Hepatic stellate cell (primary cell): Measurements from ENCODE around the gene CTRB1.
"Not testable (repeated sequence)": the region's sequence is repeated elsewhere in the genome, so short reads cannot be mapped to it uniquely, and the experiment has no call there.

Source experiments
- DNase-seq: peaks from one replicate; pipeline ENCODE4 v3.0.0; 2011; ENCODE audit warnings: low spot score

CTRB1 gene

DNA sequence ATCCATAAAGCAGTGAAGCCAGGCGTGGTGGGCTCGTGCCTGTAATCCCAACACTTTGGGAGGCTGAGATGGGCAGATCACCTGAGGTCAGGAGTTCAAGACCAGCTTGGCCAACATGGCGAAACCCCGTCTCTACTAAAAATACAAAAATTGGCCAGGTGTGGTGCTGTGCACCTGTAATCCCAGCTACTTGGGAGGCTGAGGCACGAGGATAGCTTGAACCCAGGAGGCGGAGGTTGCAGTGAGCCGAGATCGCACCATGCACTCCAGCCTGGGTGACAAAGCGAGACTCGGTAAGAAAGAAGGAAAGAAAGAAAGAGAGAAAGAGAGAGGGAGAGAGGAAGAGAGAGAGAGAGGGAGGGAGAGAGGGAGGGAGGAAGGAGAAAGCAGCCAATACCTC lies 53.8 kb downstream of the CTRB1 start:
- DNase-seq: not testable (repeated sequence)

DNA sequence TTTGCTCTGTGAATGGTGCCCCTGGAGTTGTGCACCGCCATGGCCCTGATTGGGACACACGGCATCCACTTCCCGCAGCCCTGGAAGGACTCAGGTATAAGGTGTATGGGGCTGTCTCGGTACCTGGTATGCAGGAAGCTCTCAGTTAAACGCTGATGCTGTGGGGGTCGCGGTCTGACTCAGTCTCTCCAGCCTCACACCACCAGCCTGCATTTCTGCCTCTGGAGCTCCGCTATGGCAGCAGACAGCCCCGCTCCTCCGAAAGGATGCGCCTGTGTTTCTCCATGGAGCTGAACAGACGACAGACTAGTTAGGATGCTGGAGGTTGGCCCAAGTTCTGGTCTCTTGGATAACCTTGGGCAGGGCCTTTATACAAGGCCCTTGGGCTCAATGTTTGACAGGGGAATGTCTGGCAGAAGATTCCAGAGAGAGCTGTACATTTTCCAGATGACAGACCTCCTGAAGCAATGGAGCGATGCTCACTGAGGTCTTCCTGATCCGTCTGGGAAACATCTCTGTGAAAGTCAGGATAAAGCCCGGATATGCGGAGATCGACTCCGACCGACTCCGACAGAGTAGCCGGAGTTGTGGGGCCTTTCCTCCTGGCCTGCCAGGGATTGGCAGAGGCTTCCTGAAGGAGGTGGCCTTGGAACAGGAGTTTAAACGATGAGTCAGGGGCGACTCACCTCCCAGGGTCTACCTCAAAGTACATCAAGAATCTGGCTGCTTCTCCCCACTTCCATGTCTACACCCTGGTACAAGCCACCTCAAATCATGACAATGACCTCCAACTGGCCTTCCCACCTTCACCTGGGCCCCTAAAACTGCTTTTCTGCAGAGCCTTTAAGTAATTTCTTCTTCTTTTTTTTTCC lies 54.5 kb downstream of the CTRB1 start:
- DNase-seq: no peak
